Measurements from ENCODE around the gene RASGRP1. TPM values are rescaled to one million over a fixed set of nuclear protein-coding genes. Genes with fewer than 3 reads are reported as not detected.

RASGRP1 gene
- total and polyA plus RNA-seq, 3 donors from 2014 or later: 4.4 to 9.2 (median 7.4) TPM

DNA sequence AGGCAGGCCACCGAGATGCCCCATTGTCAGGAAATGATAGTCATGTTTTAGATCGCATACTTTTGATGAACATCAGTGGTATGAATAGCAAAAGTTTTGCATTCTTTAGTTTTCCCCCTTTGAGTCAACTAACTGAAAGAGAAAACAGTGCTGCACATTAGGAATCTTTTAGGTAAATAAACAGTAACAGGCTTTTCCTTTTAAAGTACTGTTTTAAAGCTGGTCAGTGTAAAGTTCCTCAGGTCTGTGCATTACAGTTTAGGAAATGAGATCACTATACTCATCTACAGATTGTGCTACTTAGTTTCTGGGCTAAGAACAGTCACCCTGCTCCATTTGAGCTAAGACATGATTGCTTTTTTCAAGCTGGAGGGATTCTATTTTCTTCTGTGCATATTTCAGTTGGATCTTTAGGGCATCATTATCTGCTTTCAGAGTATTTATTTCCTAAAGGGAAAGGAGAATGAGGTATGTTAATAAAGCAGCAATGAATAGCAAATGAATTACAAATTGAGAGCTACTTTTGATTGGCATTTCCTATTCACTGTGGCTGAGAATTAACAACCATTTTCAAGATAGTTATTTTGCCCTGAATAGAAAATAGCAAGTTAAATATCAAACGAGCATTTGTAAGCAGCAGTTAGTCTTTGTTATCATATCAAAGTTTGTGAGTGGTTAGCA lies 74.2 kb downstream of the RASGRP1 start:
- Histone ChIP-seq H3K36me3 (ENCODE audit: low read depth, missing control alignments) (no peaks in the 10 kb centered on the region), H3K4me1 (no peaks in the 10 kb centered on the region), H3K4me3 (no peak overlapping the region), H3K9me3 (no peaks in the 10 kb centered on the region), H3K27me3 (no peaks in the 10 kb centered on the region), H3K27ac (no peak overlapping the region)
- intact Hi-C loops (cut with DNase I; ENCODE audit: low total_unique reads): no loop called here
- DNase-seq: no peak
- TF ChIP-seq, protein P1, sequence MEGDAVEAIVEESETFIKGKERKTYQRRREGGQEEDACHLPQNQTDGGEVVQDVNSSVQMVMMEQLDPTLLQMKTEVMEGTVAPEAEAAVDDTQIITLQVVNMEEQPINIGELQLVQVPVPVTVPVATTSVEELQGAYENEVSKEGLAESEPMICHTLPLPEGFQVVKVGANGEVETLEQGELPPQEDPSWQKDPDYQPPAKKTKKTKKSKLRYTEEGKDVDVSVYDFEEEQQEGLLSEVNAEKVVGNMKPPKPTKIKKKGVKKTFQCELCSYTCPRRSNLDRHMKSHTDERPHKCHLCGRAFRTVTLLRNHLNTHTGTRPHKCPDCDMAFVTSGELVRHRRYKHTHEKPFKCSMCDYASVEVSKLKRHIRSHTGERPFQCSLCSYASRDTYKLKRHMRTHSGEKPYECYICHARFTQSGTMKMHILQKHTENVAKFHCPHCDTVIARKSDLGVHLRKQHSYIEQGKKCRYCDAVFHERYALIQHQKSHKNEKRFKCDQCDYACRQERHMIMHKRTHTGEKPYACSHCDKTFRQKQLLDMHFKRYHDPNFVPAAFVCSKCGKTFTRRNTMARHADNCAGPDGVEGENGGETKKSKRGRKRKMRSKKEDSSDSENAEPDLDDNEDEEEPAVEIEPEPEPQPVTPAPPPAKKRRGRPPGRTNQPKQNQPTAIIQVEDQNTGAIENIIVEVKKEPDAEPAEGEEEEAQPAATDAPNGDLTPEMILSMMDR (IDR thresholded peaks at IDR 0.05): no peak
- no peak for TF ChIP-seq POLR2A (IDR thresholded peaks at IDR 0.05)
- 69 to 81% methylated on average over 3 of the region's 3 CpGs for WGBS, 2 donors

DNA sequence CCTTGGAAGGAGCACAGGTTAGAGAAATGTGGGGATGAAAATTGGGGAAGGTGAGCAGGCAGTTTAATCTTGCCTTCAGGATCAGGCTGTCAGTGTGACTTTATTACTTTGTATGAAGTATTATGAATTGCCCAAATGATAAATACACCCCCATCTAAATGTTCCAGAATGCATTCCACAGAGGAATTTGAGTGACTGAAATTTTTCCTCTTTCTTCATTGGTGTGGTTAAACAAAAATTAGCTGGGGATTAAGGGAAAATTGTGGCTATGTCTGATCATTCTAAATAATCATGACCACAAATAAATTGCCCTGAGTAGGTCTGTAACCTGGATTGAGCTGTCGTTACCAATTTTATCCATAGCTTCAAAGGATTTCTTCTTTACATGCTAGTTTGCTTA lies 77.2 kb downstream of the RASGRP1 start:
- intact Hi-C loops (cut with DNase I; ENCODE audit: low total_unique reads): no loop called here

DNA sequence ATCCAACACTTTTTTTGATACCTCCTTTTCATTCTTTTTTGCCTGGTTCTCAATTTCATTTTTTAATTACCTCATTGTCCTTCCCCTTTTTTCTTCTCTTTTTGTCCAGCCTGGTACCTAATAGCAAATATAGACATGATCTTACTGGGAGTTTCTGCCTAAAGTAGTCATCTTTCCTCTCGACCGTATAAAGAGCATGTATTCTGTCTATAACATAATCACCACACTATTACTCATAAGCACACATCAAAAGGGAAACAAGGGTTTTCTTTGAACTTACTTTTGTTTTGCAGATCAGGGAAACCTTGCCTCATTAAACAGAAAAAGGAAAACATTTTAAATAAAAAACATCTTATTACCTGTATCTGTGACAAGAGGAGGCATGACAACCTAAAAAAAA lies 77.7 kb downstream of the RASGRP1 start:
- no peaks in the 10 kb centered on the region for H3K9me3 ChIP-seq
- WGBS, 2 donors: 85 to 87% methylated on average over 2 of the region's 2 CpGs
- no peak for DNase-seq
- no peaks in the 10 kb centered on the region for H3K4me1 ChIP-seq
- no peak overlapping the region for H3K4me3 ChIP-seq
- H3K27me3 ChIP-seq: no peaks in the 10 kb centered on the region
- no peak overlapping the region for H3K27ac ChIP-seq
- intact Hi-C loops (cut with DNase I; ENCODE audit: low total_unique reads): no loop called here
- H3K36me3 ChIP-seq (ENCODE audit: low read depth, missing control alignments): no peaks in the 10 kb centered on the region
- TF ChIP-seq, protein P1 (IDR thresholded peaks at IDR 0.05): no peak
- no peak for TF ChIP-seq POLR2A (IDR thresholded peaks at IDR 0.05)

More for the DNA sequence above, 77.2 kb downstream of the RASGRP1 start:
- 96 to 100% methylated on average over 1 of the region's 1 CpG for WGBS, 2 donors
- H3K4me3 ChIP-seq: no peak overlapping the region
- TF ChIP-seq, protein P1 (IDR thresholded peaks at IDR 0.05): no peak
- TF ChIP-seq POLR2A (IDR thresholded peaks at IDR 0.05): no peak
- no peak overlapping the region for H3K27ac ChIP-seq
- H3K9me3 ChIP-seq: no peaks in the 10 kb centered on the region
- no peak for DNase-seq
- H3K4me1 ChIP-seq: no peaks in the 10 kb centered on the region
- no peaks in the 10 kb centered on the region for H3K27me3 ChIP-seq
- H3K36me3 ChIP-seq (ENCODE audit: low read depth, missing control alignments): no peaks in the 10 kb centered on the region

DNA sequence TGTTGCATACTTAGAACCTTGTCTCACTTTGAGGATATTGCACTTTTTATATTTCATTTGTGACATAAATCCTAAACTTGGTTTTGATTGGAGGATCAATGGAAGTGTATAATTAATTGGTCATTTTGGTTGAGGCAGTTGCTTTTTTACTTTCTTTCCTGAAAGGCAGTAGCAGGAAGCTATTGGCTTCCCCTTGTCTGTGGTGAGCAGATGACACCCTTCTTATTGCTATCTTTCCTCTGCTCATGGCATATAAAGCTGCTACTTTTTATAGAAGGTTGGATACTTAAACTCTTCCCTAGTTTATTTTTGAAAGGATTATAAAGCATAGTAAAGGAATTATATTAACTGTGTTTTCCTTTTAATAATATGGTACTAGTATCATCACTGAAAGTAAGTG lies 82.0 kb downstream of the RASGRP1 start:
- TF ChIP-seq POLR2A (IDR thresholded peaks at IDR 0.05): no peak
- TF ChIP-seq, protein P1 (IDR thresholded peaks at IDR 0.05): no peak
- Histone ChIP-seq H3K9me3 (no peaks in the 10 kb centered on the region), H3K27ac (no peak overlapping the region), H3K4me1 (no peaks in the 10 kb centered on the region), H3K4me3 (no peak overlapping the region), H3K27me3 (no peaks in the 10 kb centered on the region), H3K36me3 (ENCODE audit: low read depth, missing control alignments) (no peaks in the 10 kb centered on the region)
- no peak for DNase-seq
- intact Hi-C loops (cut with DNase I; ENCODE audit: low total_unique reads): no loop called here

DNA sequence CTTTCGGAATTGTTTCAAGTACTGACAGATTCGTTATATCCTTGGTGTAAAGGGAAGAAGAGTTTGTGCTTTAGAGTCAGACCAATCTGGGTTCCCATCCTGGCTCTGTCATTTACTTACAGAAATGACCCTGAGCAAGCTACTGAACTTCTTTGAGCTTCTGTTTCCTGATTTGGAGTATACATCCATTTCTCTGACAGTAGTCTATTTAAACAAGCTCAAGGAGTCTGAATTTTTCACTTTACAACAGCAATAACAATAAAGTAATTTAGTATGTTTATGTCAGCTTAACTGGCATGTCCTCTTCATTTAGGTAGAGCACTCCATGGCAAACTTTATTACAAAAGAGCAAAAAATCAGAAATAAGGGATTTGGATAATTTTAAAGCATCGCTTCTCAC lies 82.9 kb downstream of the RASGRP1 start:
- Histone ChIP-seq H3K9me3 (no peaks in the 10 kb centered on the region), H3K4me1 (no peaks in the 10 kb centered on the region), H3K36me3 (ENCODE audit: low read depth, missing control alignments) (no peaks in the 10 kb centered on the region), H3K27me3 (no peaks in the 10 kb centered on the region), H3K27ac (no peak overlapping the region), H3K4me3 (no peak overlapping the region)
- 90 to 98% methylated on average over 3 of the region's 3 CpGs for WGBS, 2 donors
- no peak for TF ChIP-seq POLR2A (IDR thresholded peaks at IDR 0.05)
- TF ChIP-seq, protein P1 (IDR thresholded peaks at IDR 0.05): no peak
- DNase-seq: no peak
- intact Hi-C loops (cut with DNase I; ENCODE audit: low total_unique reads): no loop called here

Data from testis (tissue), 3 donors.